Measurements from ENCODE around the gene RNU7-1.
"Not testable (repeated sequence)": the region's sequence is repeated elsewhere in the genome, so short reads cannot be mapped to it uniquely, and the experiment has no call there.

RNU7-1 gene

GRCh38 chr12:6943722-6944380, at the start of gene RNU7-1, which contains the start of gene C12orf57:
Gene RNU7-1, plus strand, starts transcription at chr12:6943816.
Gene C12orf57, plus strand, starts transcription at chr12:6944022. Its CDS starts 100 bp downstream, at chr12:6944122.
- peak; percentile 98 for DNase-seq

GRCh38 chr12:6894321-6894720, 49.3 kb upstream of the RNU7-1 start:
- no peak for DNase-seq

GRCh38 chr12:6896846-6897435, 46.7 kb upstream of the RNU7-1 start:
- DNase-seq: no peak

DNA sequence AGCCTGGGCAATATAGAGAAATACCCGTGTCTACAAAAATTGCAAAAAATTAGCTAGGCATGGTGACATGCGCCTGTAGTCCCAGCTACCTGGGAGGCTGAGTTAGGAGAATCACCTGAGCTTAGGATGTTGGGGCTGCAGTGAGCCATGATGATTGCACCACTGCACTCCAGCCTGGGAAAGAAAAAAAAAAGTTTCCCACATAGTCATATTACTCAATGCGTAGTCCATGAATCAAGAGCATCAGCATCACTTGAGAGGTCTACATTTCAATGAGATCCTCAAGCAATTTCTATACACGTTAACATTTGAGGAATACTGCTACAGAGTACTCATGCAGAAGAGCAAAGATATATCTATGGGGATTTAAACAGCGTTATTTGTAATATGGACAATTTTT, 44.2 kb upstream of the RNU7-1 start:
- no peak for DNase-seq

- no peak for DNase-seq
These were observed 43.6 kb upstream of the RNU7-1 start for GRCh38 chr12:6899837-6900519.

DNA sequence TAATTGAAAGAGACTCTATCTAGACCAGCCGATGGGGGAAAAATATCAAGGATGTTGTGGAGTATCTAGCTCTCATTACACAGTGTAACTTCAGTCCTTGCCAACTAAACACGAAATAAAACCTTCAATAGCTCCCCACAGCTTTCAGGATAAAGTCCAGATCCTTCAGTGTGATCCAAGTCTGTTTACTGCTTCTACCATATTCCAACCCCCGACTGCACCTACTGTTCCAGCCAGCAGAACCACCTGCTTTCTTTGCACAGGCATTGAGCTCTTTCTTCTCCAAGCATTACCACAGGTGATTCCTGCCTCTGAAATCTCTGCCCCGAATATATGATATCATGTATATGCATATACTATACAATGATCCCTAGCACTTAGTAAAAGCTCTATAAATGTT, 41.2 kb upstream of the RNU7-1 start:
- DNase-seq: peak; percentile 77

GRCh38 chr12:6903722-6904121, 39.9 kb upstream of the RNU7-1 start:
- no peak for DNase-seq

GRCh38 chr12:6904280-6905276, 39.0 kb upstream of the RNU7-1 start, which contains the start of gene LRRC23:
Gene LRRC23, plus strand, starts transcription at chr12:6904822. Its CDS starts 812 bp downstream, at chr12:6905634.
- peak; percentile 100 for DNase-seq

GRCh38 chr12:6905414-6906040, 38.1 kb upstream of the RNU7-1 start:
- DNase-seq: no peak

GRCh38 chr12:6908141-6908540, 35.5 kb upstream of the RNU7-1 start:
- not testable (repeated sequence) for DNase-seq

- DNase-seq: no peak
These were observed 34.0 kb upstream of the RNU7-1 start for GRCh38 chr12:6909421-6910145.

- no peak for DNase-seq
These were observed 31.3 kb upstream of the RNU7-1 start for GRCh38 chr12:6912164-6912935.

DNA sequence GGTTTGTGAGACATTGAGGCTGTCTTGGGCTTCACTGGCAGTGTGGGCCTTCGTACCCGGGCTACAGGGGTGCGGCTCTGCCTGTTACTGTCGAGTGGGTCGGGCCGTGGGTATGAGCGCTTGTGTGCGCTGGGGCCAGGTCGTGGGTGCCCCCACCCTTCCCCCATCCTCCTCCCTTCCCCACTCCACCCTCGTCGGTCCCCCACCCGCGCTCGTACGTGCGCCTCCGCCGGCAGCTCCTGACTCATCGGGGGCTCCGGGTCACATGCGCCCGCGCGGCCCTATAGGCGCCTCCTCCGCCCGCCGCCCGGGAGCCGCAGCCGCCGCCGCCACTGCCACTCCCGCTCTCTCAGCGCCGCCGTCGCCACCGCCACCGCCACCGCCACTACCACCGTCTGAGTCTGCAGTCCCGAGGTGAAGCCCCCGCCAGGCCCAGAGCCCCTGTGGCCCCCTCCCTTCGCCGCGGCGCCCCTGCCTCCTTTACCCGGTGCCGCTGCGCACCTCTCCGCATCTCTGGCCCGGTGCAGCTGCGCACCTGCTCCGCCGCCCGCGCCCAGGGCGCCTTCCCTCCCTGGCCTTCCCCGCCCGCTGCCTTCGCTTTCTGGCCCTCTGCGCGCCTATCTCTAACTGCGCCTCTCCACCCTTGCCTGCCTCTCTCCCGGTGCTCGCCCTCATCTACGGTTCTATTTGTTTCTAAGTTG, 29.2 kb upstream of the RNU7-1 start, which contains the start of gene ENO2:
ENO2 (plus strand) TSS at position 335 of the 701 bp plus-strand sequence. CDS start 1,253 bp downstream, outside the sequence.
- peak; percentile 79 for DNase-seq

- peak; percentile 99 for DNase-seq
These were observed 28.4 kb upstream of the RNU7-1 start for GRCh38 chr12:6914947-6915788.

GRCh38 chr12:6915789-6916285, 27.8 kb upstream of the RNU7-1 start:
- DNase-seq: no peak

- DNase-seq: no peak
These were observed 27.0 kb upstream of the RNU7-1 start for GRCh38 chr12:6916426-6917200.

- DNase-seq: no peak
These were observed 26.0 kb upstream of the RNU7-1 start for GRCh38 chr12:6917491-6918231.

Measured in NCI-H82 (cell line).